ENCODE results near the gene SPHKAP.
"Not testable (repeated sequence)": the region's sequence is repeated elsewhere in the genome, so short reads cannot be mapped to it uniquely, and the experiment has no call there.

The SPHKAP gene

DNA sequence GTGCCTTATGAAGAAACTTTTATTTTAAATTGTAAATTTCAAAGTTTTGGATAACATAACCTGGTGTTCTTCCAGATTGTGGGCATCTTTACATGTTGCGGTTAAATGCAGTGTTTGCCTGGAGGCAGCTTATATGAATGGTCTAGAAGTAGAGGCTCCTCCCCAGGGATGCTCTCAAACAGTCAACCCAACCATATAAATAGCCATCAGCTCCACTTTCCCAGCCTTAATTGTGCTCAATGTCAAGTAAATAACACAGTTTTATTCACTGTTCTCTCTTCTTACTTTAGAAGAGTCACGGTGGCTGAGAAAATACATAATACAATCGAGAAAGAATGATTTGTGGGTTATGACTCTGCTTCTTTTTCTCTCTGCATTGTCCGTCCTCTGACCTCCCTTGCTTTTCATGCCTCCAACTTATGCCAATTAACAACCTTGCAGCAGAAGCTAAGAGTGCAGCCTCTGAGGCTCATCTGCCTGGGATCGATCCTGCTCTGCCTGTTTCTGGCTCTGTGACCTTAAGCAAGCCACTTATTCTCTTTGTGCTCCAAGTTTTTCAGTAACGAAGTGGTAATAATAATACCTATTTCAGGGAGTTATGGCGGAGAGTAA is 209.8 kb downstream of the SPHKAP start:
- no peak overlapping the region for H3K27ac ChIP-seq
- TF ChIP-seq, protein P1, sequence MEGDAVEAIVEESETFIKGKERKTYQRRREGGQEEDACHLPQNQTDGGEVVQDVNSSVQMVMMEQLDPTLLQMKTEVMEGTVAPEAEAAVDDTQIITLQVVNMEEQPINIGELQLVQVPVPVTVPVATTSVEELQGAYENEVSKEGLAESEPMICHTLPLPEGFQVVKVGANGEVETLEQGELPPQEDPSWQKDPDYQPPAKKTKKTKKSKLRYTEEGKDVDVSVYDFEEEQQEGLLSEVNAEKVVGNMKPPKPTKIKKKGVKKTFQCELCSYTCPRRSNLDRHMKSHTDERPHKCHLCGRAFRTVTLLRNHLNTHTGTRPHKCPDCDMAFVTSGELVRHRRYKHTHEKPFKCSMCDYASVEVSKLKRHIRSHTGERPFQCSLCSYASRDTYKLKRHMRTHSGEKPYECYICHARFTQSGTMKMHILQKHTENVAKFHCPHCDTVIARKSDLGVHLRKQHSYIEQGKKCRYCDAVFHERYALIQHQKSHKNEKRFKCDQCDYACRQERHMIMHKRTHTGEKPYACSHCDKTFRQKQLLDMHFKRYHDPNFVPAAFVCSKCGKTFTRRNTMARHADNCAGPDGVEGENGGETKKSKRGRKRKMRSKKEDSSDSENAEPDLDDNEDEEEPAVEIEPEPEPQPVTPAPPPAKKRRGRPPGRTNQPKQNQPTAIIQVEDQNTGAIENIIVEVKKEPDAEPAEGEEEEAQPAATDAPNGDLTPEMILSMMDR (conservative IDR thresholded peaks at IDR 0.05; ENCODE audit: low read depth) = no peak
- CTCF ChIA-PET = no interaction called here
- POLR2A ChIA-PET (ENCODE audit: low non-redundant PET) = no interaction called here
- no peak for DNase-seq (ENCODE audit: low spot score)

DNA sequence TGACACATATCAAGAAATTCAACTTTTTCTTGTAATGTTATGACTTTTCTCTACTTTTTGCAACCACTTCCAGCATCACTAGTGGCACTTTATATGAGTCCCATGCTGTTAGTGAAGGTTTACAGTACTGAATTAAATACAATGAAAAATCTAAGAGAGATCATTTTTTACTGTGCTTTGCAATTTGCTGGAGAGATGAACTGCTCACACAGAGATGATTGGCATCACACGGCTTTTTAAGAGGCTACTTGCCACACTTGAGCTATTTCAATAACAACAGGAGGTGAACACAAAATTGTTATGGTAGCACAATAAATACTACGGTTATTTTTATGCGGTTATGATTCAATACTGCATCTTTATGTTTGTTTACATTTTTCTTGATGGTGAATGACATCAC is 221.2 kb downstream of the SPHKAP start:
- no peak for DNase-seq (ENCODE audit: low spot score)
- ChIA-PET CTCF (no interaction called here), POLR2A (ENCODE audit: low non-redundant PET) (no interaction called here)
- H3K27ac ChIP-seq = no peak overlapping the region
- TF ChIP-seq, protein P1 (conservative IDR thresholded peaks at IDR 0.05; ENCODE audit: low read depth) = no peak

DNA sequence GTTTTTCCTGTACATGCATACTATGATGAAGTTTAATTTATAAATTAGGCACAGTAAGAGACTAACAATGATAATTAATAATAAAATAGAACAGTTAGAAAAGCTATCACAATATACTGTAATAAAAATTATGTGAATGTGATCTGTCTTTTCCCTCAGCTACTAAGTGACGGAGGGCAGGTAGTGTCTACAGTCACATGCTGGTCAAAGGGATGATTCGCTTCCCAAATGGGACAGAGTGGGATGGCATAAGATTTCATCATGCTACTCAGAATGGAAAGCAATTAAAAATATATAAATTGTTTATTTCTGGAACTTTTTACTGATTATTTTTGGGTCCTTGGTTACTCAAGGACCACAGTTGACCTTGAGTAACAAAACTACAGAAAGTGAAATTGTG is 238.5 kb downstream of the SPHKAP start:
- ChIA-PET CTCF (interaction anchor here (0.6 to 0.8 kb wide), 2 partner anchors 97 to 868 kb away, joined by 3 read pairs; no protein-coding TSS in a partner anchor), POLR2A (ENCODE audit: low non-redundant PET) (no interaction called here)
- no peak for DNase-seq (ENCODE audit: low spot score)
- no peak overlapping the region for H3K27ac ChIP-seq
- TF ChIP-seq, protein P1 (conservative IDR thresholded peaks at IDR 0.05; ENCODE audit: low read depth) = no peak

DNA sequence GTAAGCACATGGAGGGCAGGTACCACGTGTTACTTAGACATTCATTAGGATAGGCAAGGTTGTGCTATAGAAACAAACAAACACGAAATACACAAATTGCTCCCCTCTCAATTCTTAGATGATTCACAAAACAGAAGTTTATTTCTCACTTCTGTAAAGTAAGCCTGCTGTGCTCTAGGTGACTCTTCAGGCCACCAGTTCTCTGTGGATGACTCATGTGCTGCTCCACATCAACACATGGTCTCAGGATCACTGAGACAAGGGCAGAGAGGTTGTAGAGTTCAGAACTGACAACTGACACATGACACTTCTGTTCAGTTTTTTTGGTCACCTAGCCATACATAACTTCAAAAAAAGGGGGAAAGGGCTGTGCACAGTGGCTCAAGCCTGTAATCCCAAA is 239.5 kb downstream of the SPHKAP start:
- CTCF ChIA-PET = interaction anchor here (0.8 kb wide), 1 partner anchor 98 kb away, joined by 3 read pairs; no protein-coding TSS in a partner anchor
- DNase-seq (ENCODE audit: low spot score) = no peak
- POLR2A ChIA-PET (ENCODE audit: low non-redundant PET) = no interaction called here

DNA sequence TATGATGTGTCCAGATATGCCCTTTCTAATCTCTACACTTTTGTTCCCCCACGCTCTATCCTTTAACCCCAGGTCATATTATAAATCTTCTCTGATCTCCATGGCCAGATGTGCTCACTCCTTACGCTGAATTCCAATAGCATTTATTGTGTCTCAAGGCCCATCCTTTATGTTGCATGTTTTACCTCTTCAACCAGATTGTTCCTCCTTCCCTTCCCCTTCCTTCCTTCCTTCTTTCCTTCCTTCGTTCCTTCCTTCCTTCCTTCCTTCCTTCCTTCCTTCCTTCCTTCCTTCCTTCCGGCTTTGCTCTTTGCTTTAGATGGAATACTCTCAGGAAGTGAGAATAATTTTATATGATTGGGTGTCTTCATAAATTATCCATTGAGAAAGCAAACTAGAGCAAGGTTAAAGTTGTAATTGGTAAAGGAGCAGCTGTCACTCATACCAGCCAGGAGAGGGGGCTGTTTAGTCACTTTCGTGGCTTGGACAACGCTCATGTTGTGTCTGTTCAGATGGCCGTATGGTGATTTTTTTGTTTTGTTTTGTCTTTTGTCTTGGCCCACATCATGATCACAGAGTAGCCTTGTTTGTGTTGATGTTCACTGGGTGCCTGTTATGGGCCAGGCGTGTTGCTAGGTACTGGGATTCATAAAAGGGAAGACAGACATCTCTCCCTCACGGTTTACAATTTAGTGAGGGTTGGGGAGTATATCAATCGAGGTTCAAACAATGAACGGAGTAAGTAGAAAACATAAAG is 242.0 kb downstream of the SPHKAP start:
- ChIA-PET CTCF (no interaction called here), POLR2A (ENCODE audit: low non-redundant PET) (no interaction called here)
- peak; percentile 13 for DNase-seq (ENCODE audit: low spot score)
- no peak overlapping the region for H3K27ac ChIP-seq
- TF ChIP-seq, protein P1 (conservative IDR thresholded peaks at IDR 0.05; ENCODE audit: low read depth) = no peak; the same call in 1 of the 2 replicates

More for the DNA sequence above, 239.5 kb downstream of the SPHKAP start:
- H3K27ac ChIP-seq = no peak overlapping the region
- TF ChIP-seq, protein P1 (conservative IDR thresholded peaks at IDR 0.05; ENCODE audit: low read depth) = no peak

DNA sequence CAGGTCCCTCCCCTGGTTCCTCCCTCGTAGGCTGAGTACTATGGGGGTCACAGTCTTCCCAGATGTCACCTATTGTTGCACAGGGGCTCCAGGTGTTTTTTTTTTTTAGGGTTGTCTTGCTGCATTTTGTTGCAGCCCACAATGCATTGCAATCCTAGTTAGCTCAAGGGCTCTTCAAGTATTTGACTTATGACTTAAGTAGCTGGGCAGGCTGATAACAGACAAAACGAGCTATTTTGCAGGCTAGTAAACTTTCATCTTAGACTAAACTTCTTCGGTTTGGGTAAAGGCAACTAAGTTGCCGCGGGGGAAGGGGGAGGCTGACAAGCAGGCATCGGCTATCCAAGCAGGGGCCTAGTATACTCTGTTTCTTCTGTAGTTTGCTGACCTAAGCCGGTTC is 245.2 kb downstream of the SPHKAP start:
- H3K27ac ChIP-seq; POLR2A ChIA-PET (ENCODE audit: low non-redundant PET); DNase-seq (ENCODE audit: low spot score): not testable (repeated sequence)
- CTCF ChIA-PET = interaction anchor here (0.6 kb wide), 1 partner anchor 768 kb away, joined by 3 read pairs; no protein-coding TSS in a partner anchor

DNA sequence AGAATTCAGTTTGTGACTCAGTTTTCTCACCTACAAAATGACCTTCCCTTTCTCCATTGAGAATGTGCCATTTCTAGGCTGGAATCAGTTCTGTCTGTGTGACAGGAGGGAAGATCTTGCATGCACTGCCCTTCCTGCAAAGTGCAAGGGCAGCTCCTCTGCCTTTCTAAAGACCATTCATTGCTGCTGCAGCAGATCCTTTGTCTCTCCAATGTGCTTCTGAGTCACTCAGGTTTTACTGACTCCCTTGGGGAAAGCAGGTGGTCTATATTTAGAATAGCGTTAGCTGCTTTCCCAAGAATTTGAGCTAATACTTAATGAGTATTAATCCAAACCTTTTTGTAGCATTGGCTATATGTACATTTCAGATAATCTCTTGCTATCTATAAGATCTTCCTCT is 247.6 kb downstream of the SPHKAP start:
- ChIA-PET POLR2A (ENCODE audit: low non-redundant PET) (no interaction called here), CTCF (interaction anchor here (0.5 kb wide), 1 partner anchor 106 kb away, joined by 4 read pairs; no protein-coding TSS in a partner anchor)
- TF ChIP-seq, protein P1 (conservative IDR thresholded peaks at IDR 0.05; ENCODE audit: low read depth) = no peak
- no peak for DNase-seq (ENCODE audit: low spot score)
- no peak overlapping the region for H3K27ac ChIP-seq
